Endometrium (tissue), 2 donors: Measurements from ENCODE around the gene KRTAP10-6.
"Not testable (repeated sequence)": the region's sequence is repeated elsewhere in the genome, so short reads cannot be mapped to it uniquely, and the experiment has no call there.

Experiments used
- FAIRE-seq: peaks from 2 replicates; lab custom pipeline; 2012; peaks lifted over from hg19 to GRCh38; lab: Jason Lieb, UNC
- donor health status: control.
- donor health status: control.

The KRTAP10-6 gene

DNA sequence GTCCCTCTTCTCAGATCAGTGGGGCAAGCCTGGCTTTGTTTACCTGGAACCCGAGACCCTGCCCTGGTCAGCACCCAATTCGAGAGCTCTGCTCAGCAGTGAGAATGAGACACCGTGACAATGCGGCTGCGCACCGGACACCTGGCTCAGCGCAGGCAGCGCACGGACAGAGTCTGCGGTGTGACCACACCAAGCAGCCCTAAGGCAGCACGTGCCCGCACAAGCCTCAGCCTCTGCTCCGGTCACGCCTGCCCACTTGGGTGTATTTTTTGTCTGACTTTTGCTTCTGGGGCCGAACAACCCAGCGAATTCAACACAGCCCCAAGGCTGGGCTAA lies 24.3 kb upstream of the KRTAP10-6 start:
- FAIRE-seq = no peak

DNA sequence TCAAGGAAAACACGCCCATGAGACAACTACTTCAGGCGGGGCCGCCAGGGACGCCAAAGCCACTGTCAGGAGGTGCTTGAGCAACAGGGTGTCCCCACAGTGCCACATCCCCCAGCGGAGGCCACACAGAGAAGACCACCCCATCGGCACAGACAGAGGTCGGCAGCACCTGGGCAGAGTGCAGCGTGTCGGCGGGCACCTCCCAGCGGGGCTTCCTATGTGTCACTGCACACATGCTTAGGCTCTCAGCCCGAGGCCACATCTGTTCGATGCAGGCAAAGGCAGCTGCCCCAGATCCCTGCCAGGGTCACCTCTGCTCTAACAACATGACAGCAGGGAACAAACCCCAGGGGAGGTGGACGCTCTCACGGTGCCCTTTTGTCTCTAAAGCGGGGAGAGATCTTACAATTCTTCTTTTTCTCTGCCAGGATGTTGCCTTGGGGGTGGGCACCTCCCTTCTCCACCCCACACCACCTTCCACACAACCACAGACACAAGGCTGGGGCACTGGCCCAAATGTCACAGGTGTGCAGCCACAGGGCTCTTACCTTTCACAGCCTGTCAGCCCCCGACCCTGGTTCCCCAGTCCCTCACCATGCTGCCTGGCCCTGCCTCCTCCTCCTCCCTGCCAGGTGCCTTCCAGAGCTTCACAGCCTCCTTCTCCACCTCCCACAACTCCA lies 23.7 kb upstream of the KRTAP10-6 start:
- no peak for FAIRE-seq

DNA sequence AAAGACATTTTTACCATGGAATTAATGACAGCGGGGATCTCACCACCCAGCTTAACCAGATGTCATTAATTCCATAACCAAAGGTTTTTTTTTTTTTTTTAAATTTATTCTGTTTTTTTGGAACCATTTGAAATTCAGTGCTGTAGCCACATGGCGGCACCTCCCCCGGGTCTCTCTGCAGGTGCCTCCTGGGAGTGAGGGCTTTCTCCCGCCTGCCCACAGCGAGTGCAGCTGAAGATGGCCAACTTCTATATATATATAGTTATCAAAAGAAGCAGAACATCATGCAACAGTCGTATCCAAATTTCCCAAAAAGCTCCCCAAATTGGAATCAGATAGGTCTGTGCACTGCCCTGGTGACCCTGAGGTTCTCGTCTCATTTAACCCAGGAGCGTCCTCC lies 23.2 kb upstream of the KRTAP10-6 start:
- no peak for FAIRE-seq

GRCh38 chr21:44614961-44615391 lies 22.7 kb upstream of the KRTAP10-6 start:
- no peak for FAIRE-seq

DNA sequence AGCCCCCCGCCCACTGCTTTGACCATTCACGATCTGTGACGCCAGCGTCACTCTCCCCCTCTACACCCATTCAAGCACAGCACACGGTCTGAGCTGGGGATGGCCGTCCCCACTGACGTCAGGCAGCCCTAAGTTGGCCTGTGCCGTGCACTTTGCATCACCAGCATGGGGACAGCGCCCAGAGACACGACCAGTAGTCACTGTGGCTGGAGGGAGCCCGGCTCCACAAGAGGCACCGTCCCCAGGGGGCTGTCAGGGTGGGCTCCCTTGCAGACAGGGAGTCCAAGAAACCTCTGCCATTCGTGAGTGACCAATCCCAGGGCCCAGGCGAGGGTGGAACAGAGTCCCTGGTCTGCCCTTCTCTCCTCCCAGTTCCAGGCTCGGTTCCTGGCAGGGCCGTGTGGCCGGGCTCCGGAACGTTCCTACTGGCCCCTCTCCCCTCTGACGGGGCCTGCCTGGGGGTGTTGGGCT lies 21.9 kb upstream of the KRTAP10-6 start:
- FAIRE-seq = no peak

- no peak for FAIRE-seq
These were observed 21.3 kb upstream of the KRTAP10-6 start for GRCh38 chr21:44613386-44614155.

- FAIRE-seq = no peak
These were observed 20.4 kb upstream of the KRTAP10-6 start for GRCh38 chr21:44612669-44613229.

DNA sequence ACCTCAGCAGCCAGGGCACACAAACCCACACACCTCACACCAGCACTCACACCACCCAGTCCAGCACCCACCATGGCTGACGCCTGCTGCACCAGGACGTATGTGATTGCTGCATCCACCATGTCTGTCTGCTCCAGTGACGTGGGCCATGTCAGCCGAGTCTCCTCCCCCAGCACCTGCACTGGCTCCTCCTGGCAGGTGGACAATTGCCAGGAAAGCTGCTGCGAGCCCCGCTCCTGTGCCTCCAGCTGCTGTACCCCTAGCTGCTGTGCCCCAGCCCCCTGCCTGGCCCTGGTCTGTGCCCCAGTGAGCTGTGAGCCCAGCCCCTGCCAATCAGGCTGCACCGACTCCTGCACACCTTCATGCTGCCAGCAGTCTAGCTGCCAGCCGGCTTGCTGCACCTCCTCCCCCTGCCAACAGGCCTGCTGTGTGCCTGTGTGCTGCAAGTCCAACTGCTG lies 19.8 kb upstream of the KRTAP10-6 start, which contains the start of gene KRTAP10-8:
Gene KRTAP10-8, plus strand, starts transcription at position 51 of the 458 bp plus-strand sequence. Its CDS starts 22 bp downstream, at position 73.
- FAIRE-seq = no peak

DNA sequence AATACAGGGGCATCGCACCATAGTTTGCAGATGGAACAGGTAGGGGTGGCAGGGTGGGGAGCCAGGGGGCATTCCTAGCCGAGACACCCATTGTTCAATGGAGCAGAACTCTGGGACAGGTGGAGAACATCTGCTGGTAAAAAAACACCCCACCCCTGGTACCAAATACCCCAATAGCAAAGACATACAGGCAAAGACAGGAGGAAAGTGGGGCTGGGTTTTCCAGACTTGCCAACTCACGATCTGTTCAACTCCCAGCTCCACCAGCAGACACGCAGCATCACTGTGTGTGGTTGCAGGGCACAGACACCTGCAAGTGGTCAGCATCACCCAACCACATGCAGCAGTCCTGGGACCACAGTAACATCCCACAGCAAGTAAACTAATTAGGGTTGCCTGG lies 19.2 kb upstream of the KRTAP10-6 start:
- FAIRE-seq = no peak

DNA sequence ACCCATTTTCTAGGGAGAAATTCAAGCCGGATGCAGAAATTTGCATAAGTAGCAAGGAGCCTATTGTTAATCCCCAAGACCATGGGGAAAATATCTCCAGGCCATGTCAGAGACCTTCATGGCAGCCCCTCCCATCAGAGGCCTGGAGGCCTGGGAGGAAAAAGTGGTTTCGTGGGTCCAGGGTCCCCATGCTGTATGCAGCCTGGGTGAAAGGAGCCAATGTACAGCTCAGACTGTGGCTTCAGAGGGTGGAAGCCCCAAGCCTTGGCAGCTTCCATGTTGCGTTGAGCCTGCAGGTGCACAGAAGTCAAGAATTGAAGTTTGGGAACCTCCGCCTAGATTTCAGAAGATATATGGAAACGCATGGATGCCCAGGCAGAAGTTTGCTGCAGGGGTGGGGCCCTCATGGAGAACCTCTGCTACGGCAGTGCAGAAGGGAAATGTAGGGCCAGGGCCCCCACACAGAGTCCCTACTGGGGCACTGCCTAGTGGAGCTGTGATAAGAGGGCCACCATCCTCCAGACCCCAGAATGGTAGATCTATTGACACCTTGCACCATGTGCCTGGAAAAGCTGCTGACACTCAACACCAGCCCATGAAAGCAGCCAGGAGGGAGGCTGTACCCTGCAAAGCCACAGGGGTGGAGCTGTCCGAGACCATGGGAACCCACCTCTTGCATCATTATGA lies 18.0 kb upstream of the KRTAP10-6 start:
- not testable (repeated sequence) for FAIRE-seq

DNA sequence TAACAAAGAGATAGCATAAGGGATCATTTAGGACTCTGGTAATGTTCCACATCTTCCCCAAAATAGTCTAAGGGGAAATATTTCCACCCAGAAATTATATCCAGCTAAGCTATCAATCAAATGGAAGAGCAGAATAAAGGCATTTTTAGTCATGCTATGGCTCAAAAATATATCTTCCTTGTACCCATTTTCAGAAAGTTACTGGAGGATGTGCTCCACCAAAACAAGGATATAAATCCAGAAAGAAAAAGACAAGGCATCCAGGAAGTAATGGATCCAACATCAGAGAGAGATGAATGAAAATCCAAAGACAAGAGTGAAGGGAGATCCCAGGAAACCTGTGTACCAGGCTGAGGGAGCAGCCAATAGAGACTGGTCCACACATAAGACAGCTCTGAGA lies 16.9 kb upstream of the KRTAP10-6 start:
- no peak for FAIRE-seq

- FAIRE-seq = no peak
These were observed 14.2 kb upstream of the KRTAP10-6 start for GRCh38 chr21:44606495-44606894.

DNA sequence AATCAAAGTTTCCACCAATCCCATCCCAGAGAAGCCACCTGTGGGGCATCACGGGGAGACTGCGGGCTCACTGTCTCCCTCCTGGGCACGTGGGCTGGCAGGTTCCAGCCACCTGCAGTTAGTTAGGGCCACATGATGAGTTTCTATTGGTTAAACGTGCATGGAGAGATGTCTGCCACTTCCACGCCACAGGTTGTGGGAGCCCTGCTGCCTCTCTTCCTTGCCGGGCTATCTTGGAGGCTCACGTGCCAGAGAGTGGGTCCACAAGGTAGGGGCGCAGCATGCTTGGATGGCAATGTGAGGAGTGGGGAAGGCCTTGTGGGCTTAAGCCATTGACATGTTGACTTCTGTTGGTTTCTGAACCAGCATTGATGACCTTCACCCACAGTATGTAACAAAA lies 11.6 kb upstream of the KRTAP10-6 start:
- FAIRE-seq = no peak

- no peak for FAIRE-seq
These were observed 11.0 kb upstream of the KRTAP10-6 start for GRCh38 chr21:44603109-44603875.

DNA sequence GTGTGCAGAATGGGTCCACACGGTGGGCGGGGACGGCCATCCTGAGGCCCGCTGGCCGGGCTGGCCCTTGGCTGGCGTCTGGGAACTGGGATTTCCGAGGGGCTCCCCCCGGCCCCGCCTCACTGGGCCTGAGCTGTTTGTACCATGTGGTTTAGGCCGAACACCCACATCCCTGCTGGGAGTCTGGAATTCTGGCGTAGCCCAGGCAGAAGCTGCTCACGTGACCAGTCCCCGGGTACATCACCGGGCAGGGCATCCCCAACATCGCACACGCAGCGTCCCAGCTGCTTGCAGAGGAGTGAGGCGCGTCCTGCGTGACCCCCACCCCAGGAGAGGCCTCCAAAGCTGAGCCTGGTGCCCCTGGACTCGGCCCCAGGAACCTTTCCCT lies 10.2 kb upstream of the KRTAP10-6 start:
- FAIRE-seq = no peak

DNA sequence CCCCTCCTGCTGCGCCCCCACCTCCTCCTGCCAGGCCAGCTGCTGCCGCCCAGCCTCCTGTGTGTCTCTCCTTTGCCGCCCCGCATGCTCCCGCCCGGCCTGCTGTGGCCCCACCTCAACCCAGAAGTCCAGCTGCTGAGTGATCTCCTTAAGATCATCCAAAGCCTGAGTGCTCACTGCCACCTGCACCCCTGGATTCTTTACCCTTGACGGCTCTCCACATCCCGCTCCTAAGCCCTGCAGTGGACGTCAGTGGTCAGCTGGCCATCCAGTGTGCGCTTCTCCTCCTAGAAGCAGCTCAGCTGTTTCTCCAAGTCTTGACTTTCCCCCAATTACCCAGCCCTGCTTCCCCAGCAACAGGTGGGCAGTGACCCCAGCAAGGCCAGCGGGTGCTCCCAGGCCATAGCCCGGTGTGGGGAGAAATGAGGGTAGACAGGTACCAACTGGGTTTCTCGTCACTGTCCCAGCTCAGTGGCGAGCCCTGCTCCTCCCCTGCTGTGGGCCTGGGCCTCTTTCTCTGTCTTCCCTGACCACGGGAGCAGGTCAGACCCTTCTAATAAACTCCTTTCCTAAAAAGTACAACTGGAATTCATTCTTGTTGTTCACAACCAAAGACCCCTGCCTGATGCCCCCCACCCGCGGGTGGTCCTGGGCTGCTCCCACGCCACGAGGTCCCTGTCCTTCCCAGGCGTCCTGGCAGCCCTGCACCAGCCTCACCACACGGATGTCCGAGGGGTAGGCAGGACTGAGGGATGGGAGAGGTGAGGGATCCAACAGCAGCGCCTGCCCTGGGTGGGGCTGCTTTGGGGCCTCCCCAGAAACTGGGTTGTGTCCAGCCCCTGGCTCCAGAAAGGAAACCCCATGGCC lies 9.5 kb upstream of the KRTAP10-6 start:
- no peak for FAIRE-seq

GRCh38 chr21:44601091-44601490 lies 8.8 kb upstream of the KRTAP10-6 start:
- FAIRE-seq = not testable (repeated sequence)

- FAIRE-seq = not testable (repeated sequence)
These were observed 8.0 kb upstream of the KRTAP10-6 start, which contains the start of gene KRTAP10-7 for GRCh38 chr21:44600118-44600978. TSS of gene KRTAP10-7 (plus strand) at chr21:44600597. CDS start at chr21:44600622, 25 bp downstream.

DNA sequence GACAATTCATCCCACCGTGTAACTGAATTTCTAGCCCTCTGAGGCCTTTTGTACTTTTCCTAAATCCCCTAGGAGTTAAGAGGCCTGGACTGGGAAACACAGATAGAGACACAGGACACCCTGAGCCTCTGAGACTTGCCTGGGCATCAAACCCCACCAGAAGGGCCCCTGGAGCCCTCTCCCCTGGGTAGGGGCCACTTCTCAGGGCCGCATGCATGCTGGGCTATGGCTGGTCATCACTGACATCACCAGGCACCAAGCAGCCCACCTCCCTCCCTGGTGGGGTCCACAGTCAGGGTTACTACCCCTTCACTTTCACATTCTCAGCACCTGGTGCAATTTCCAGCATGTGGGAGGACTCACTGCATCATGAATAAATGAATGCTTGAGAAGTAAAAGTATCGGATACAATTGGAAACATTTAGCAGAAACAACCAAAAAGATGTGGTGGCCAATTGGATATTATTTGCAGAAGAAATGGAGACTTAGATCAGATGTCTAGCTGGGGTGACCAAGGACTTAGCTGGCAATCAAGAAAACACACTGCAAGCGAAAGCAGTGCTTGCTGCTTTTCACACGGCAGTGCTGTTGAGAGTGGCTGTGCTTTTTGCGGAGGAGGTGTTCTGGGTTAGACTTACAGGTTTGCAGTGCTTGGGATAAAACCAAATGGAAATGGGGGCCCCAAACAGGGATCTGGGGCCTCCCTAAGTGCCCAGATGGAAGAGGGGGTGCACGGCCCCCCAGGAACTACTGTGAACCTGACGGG lies 7.1 kb upstream of the KRTAP10-6 start:
- FAIRE-seq = no peak
